Kidney glomerular epithelial cell (primary cell): ENCODE measurements around the gene PADI1.

ENCODE experiments used
- DNase-seq: peaks from one replicate; lab custom pipeline; 2025; lab: John Stamatoyannopoulos, UW

Gene PADI1

DNA sequence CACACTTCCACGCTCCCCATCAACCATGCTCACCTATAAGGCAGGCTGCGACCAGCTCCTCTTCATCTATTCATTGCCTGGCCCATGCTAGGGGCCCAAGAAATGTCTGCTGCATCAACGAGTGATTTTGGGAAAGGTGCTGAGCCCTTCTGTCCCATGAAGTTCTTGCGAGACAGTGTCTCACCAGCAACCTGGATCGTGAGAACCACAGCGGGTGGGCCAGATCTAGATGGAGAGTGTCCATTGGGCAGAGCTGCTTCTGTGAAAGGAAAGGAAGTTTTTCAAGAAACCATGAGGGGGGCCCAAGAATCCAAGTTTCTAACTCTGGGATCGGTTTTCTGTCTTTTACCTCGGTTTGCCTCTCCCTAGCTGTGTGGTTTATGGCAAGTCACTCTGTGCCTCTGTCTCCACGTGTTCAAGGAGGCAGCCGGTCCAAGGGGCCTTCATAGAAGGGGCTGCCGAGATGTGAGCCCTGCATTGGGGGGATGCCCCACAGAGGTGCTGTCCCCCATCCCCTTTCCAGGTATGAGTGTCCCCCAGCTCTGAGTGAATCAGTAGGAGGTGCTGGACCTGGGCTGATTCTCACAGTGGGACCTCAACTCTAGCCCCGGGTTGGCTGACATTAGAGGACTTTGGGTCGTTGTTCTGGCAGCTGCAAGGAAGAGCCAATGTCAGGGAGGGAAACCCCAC, 8.3 kb upstream of the PADI1 start:
- DNase-seq = no peak

DNA sequence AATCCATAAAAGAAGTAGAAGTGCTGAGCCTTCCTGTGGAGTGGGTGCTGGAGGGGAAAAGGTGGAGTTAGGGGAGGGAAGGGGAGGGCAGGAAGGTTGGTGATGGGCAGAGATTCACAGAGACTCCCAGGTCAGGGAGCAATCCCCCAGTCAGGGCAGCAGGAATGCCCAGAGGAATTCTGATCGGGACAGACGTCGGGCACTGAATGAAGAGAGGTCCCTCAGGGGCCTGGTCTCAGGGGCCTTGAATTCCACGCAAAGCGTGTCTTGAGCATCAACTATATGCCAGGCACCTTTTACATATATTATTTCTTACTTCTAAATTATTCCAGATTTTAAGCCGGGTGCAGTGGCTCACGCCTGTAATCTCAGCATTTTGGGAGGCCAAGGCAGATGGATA, 7.2 kb upstream of the PADI1 start:
- DNase-seq = no peak

DNA sequence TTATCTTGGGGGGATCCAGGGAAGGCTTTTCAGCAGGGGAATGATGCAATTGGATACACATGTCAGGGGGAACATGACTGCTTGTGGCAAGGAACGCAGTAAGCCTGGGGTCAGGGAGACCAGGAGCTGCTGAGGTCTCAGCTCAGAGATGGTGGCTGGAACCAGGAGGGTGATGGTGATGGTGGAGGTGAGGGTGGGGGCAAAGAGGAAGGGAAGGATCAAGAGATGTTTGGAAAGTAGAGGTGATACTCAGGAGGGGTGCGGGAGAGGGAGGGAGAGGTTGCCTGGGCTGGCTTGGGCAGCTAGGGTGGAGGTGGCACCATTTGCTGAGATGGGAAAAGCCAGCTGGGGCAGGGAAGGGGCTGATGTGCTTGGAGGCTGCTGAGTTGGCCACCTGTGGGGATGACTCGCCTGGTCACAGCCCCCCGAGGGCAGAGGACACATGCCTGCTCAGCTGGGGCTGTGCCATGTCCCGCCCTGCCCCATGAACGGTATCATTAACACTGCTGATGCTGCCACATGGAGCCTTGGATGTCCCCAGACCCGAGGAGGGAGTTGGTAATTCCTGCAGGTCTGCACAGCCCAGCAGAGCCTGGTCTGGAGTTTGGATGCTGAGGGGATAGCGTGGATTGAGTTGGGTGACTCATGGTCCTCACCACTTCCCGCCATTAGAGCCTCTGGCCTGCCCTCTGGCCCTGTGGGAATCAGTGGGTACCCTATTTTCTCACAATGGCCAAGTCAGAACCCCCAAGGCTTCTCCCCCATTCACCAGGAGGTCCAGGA, 6.3 kb upstream of the PADI1 start:
- DNase-seq = no peak

DNA sequence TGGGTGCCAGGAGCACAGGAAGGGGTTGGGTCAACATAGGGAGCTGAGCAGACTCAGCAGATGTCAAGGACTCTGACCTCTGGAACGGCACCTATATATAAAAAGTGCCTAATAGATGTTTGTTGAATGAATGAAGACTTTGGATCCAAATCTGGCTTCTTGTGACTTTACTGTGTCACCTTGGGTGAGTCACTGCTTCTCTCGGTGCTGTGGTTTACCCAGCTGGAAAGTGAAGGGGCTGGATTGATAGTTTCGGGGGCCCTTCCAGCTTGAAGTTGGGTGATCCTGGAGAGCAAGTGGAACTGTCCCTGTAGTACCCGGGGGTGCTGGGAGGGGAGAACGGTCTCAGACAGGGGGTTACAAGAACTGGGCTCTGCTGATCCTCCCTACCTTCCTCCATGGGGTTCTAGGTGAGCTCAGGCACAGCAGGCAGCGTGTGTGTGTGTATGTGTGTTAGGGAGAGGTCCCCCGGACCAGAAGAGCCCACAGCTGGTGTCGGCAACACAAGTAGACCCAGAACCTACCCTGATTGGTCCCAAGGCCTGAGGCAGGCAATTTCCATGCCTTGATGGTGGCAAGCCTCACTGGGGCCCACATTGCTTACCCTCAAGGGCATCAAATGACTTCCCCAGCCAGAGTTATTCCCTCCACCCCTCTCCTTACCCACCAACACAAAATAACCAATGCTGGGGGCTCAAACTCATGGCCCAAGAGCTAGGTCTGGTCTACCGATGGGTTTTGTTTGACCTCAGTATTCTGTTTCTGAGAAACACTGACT, 5.5 kb upstream of the PADI1 start:
- DNase-seq = no peak

DNA sequence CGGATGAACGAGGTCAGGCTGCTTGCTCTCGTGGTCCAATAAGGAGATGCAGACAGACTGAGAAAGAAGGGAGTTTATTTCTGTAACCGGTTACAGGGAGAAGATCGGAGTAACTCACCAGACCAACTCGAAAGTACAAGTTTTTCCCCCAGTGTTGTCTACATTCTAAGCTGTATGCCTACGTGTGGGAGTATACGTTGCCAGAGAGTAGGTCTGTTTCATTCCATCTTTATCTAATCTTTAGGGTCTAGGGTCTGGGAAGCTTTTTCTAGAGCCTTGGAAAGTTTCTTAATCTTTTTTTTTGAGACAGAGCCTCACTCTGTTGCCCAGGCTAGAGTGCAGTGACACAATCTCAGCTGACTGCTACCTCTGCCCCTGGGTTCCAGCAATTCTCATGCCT, 4.7 kb upstream of the PADI1 start:
- DNase-seq = no peak

DNA sequence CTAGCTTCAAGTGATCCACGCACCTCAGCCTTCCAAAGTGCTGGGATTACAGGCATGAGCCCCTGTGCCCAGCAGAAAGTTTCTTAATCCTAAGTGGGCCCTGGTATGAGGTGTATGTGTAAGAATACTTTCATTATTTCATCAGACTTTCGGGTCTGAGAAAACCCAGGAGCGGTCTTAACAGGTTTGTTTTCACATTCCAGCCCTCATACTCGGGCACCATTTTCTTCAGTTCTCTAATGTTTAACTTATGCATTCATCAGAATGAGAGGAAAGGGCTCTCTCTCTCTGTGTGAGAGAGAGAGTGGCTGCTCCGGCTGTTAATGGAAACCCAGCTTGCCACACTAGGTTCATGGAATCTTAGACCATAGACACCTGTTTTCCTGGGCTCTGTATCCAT, 4.2 kb upstream of the PADI1 start:
- DNase-seq = peak; percentile 56

DNA sequence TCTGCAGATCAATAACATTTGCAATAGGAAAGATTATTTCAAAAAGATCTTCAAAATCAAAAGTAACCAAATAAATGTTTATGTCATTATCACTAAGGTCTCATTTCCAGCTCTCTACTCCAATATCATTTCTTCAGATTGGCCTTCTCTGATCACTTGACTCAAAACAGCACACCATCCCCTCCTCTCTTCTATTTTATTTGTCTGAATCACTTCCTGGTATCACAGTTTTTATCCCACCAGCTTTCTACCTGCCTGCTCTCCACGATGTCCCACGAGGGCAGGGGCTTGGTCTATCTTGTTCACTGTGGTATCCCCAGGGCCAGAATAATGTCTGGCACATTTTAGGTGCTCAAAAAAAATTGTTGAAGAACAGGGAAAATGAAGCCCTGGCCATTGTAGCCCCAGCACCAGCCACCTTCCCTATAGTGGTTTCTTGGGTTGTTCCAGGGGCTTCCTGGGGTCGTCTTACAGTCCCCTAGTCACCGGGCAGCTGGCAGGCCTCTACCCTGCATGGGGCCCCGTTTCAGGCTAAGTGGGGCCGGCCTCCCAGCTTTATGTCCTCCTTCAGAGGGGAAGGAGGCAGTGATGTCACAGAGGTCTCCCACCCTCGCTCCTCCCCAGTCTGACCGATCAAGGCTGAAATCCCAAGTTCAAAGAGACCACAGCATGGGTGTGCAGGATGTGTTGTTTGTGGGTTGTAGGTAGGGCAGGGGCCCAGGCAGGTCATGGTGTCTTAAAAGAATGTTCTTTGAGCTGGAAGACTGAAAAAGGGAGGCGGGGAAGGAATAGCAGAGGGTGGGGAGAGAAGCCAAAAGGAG, 3.5 kb upstream of the PADI1 start:
- DNase-seq = peak; percentile 13

DNA sequence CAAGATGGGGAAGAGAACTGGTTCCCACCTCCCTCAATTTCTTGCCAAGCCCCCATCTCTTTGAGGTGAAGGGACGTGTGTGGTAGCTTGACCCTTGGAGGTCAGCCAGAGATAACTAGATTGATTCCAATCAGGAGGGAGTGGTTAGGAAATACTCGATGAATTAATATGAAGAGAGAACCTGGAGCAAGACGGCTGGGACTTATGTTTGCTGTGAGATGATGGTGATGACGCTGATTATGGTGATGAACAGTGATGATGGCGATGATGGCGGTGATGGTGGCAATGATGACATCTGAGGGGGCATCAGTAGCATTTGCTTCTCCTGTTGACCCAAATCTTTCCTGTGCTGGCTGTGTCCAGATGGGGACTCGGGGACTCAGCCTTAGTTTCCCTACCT, 724 bp downstream of the PADI1 start:
- DNase-seq = no peak

DNA sequence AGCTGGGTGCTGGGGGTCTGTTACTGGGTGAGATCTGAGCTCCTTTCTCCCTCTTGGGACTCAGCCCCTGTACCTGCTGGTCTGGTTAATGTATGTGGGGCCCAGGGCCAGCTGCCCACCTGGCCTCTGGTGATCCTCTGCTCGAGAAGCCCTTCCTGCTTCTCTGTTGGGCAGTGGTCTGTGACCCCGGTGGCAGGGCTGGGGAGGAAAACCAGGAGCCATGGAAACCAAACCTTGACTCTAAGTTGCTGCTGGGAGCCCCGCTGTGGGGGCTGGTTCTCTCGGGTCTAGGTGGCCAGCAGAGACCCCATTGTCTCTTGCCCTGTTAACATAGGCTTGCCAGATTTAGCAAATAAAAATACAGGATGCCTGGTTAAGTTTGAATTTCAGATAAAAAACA, 1.3 kb downstream of the PADI1 start:
- DNase-seq = no peak

DNA sequence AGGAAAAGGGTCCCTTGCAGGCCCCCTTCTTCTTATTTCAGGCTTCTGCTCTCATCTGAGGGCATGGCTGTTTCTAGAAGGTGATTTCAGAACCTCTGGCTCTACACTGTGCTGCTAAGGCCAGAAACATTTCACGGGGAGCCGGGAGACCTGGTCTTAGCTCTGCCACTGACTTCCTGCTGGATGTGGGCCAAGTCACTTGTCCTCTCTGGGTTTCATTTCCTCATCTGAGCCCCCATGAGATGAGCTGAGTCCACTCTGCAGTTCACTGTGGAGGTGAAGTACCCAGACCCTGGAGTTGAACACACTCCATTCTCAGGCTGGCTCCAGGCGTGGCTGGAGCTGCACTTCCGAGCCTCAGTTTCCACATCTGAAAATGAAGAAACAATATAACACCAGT, 2.1 kb downstream of the PADI1 start:
- DNase-seq = no peak

DNA sequence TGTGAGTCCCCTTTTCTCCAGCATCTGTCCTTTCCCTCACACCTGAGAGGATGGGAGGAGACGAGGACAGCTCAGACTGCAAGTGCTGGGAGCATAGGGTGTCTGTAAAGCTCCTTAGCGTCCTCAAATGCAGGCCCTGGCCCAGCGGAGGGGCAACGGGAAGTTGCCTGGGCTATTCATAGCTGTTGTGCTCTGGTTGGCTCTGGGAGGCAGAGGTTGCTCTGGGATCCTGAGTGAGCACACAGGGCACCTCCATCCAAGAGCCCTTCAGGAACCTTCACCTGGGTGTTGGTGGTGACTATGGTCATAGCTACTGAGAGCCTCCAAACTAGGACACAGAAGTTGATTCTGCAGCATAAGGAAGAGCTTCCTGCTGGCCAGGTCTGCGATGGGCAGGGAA, 2.6 kb downstream of the PADI1 start:
- no peak for DNase-seq

DNA sequence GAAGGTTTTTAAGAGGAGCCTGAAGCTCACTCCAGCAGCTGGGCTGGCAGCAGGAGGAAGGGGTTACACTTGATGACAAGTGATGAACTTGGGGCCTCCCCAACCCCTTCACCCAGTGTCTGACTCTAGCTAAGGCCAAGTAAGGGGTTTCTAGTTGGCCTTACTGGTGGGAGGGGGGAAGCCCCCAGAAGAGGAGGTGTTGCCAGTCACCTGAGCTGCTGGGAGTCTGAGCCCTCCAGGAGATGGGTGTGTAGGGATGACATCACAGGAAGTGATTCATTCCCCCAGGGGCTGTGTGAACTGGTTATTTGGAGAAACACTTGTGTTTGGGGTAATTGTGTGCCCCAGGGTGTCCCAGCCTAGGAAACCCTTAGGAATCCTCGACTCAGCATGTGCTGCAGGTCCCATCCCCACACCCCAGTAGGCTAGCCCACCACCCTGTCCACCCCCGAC, 3.1 kb downstream of the PADI1 start:
- DNase-seq = peak; percentile 17

DNA sequence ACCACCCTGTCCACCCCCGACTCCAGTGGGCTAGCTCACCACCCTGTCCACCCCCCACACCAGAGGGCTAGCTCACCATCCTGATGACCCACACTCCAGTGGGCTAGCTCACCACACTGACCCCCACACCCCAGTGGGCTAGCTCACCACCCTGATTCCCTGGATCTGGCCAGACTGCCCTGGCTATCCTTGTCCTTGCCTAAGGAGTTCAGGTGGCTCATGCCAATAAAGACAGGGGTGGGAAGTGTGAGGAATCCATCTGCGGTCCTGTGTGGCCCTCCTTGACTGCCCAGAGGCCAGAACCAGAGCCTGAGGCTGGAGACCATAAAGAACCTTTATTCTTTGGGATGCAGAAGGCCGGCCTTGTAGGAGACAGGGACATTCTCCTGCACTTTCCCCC, 3.6 kb downstream of the PADI1 start:
- no peak for DNase-seq

DNA sequence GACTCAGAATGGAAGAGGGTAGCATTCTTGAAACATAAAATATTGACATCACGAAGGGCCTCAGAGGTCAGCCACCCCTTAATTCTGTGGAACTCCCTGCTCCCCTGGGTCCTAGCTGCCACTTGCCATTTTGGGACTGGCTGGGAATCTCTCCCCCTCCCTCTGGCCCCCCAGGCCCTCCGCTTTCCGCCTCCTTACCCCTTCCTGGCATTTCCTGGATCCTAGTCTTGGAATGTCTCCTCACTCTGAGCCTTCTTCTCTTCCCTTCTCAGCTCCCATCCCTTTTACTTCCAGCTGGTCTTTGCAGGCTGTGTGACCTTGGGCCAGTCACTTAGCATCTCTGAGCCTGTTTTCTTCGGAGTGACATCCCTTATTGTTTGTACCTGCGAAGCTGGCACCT, 4.5 kb downstream of the PADI1 start:
- no peak for DNase-seq

DNA sequence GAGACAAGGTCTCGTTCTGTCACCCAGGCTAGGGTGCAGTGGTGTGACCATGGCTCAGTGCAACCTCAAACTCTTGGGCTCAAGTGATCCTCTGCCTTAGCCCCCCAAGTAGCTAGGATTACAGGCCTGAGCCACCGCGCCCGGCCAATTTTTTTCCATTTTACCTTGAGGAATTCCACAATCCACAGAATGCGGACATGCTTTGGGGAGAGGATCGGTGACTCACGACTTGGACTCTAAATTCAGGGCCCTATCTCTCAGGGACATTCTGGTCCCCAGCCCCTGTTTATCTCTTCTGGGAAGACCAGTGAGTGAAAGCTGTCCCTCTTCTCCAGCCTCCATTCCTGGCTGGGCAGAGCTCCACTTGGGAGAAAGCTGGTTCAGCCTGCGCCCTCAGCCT, 5.2 kb downstream of the PADI1 start:
- no peak for DNase-seq

DNA sequence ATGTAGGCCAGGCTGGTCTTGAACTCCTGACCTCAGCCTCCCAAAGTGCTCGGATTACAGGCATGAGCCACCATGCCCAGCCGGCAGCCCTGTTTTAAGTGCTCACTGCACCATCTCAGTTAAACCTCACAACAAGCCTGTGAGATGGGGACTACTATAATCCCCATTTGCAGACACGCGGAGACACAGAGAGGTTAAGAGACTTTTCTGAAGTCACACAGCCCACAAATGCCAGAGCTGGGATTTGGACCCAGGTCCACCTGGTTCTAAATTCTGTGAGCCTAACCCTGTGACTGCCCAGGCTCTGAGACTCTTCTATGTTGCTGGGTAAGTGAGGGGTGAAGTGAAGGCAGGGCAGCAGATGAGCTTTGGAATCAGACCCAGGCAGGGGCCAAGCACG, 6.4 kb downstream of the PADI1 start:
- DNase-seq = no peak

DNA sequence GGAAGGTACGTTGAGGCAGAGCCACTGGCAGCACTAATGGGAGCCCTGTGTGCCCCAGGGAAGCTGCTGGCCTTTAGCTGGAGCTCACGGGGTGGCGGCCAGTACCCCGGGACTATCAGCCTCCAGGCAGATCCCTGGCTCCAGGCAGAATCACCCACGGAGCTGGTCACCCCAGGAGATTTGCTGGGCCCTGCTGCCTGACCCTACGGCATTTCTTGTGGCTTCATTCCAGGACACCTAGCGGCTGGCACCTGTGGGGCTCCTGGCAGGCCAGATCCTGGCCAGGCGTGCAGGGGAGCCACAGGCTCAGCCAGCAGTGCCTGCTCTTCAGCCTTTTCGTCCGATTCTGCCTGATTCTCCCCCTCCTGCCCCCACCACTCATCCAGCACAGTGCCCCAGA, 7.1 kb downstream of the PADI1 start:
- DNase-seq = no peak

DNA sequence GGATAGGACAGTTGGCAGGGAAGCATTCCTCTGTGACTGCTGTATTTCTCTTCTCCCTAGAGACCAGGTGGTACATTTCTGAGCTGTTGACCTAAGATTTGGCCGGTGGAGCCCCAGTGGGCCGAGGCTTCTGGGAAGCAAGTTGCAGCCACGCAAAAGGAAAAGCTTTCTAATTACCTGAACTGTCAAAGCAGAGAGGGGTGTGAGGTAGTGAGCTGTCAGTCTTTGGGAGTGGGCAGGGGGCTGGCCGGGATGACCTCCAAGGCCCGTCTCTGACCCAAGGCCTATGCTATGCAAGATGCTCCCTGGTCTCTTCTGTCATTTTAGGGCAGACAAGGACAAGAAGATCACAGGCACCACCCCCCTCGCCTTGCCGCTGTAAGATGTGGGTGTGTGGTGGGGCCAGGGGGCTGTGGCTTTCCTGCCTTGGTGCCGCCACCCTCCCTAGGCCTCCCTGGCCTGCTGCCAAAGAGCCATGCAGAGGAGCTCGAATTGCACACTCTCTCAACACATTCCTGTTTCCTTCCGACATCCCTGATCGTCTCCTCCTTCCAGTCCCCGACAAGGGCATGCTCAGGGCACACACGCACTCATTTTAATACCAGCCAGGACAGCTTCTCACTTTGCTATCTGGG, 7.7 kb downstream of the PADI1 start:
- DNase-seq = peak; percentile 59

DNA sequence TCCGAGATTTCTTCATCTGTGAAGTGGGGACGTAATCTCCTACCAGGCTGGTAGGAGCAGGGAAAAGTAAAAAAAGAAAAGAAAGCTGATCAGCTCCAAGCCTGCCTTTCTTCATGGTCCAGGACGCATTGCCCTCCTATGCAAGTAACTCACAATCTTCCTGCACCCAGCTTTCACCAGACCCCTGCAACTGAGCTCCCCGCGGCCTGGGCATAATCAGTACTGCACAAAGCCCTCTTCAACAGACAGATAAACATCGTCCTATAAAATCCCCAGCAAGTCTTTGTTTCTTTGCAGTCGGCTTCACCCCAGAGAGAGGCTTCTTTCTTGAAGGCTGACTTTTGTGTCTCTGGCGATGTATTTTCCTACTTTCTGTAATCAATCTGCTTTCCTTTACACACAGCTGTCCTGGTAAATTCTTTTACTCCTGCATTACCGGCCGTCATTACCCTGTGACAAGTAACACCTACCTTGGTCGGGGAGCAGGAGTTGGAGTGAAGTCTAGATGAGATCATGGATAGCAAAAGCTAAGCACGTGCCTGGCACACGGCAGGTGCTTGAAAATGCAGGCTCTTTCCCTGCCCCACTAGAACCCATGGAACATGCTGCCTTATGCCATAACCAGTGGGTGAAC, 8.3 kb downstream of the PADI1 start:
- DNase-seq = no peak

DNA sequence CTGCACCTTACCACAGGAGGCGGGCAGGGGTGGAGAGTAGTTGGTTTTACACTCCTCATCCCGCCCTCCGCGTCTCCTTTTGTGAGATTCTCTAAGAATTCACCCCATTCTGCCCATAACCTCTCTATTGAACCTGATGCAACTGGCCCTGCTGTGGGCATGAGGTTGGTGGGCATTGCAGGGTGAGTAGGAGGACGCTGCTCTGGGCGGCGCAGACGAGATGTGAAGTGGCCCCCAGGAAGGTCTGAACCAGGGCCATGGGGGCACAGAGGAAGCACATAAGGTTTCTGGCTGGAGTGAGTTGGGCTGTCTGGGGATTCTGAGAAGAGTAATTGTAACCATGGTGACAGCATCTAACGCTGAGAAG, 8.8 kb downstream of the PADI1 start:
- no peak for DNase-seq

DNA sequence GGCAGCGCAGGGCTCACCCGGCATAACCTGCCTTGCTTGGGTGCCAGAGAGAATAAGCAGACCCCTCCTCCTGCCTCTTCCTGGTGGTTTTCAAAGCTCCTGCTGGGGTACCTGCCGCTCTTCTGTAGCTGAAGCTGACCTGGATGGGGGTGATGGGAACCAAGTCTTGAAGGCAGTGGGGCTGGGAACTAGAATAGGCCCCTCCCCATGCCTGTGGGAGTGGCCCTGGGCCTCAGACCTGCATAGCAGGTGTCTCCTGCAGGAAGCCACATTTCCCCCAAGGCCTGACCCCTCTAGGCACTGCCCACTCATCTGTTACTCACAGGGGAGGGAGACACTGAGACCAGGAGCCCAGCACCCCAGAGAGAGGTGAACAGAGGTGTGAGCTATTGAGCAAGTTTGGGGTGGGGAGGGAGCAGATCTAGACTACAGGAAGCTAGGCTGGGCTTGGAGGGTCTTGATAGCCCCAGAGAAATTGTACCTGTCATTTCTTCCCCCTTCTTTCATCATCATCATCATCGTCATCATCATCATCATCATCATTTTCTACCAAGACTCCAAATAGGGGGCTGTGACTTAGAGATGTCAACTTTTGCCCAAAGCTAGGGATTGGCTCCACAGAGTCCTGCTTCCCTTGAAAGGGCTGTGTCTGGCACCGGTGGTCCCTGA, 10.1 kb downstream of the PADI1 start:
- no peak for DNase-seq
